EL (cell line): ENCODE data around the gene UBALD1.
"Not testable (repeated sequence)": the region's sequence is repeated elsewhere in the genome, so short reads cannot be mapped to it uniquely, and the experiment has no call there.

Source experiments
- DNase-seq: peaks from one replicate; pipeline ENCODE4 v3.0.0-alpha.2; 2016

The UBALD1 gene

DNA sequence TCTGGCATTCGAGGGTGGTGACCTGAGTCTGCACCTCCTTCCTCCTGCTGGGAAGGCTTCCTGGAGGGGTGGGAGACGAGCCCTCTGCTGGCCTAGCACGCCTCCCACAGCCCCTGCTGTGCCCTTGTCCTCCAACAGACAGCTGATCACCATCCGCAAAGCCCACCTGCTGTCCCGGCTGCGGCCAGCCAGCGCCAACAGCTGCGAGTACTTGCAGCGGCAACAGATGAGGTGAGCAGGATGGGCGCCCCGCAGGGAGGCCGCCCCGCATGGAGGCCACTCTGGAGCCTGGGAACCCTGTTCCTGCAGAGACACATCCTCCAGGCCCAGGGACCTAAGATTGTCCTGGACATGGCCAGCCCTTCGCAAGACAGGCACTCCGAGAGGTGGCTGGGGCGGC lies 21.6 kb downstream of the UBALD1 start:
- no peak for DNase-seq

- no peak for DNase-seq
Observed at GRCh38 chr16:4591706-4592470, 22.8 kb downstream of the UBALD1 start.

DNA sequence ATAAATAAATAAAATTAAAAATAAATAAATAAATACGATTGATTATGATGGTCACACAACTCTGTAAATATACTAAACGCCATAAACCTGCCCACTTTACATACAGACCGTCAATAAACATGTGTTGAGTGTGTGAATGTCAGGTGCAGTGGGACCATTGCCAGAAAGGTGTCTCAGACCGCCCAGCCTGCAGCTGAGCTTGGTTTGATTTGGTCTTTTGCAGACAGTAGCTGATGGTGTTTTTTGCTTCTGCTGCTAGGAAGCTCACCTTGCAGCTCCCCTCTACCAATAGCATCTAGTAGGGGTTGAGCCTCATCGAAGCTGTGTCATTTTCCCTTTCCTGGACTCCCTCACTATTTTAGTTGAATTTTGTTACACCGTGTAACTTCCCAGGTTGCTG lies 23.5 kb downstream of the UBALD1 start:
- DNase-seq = no peak

DNA sequence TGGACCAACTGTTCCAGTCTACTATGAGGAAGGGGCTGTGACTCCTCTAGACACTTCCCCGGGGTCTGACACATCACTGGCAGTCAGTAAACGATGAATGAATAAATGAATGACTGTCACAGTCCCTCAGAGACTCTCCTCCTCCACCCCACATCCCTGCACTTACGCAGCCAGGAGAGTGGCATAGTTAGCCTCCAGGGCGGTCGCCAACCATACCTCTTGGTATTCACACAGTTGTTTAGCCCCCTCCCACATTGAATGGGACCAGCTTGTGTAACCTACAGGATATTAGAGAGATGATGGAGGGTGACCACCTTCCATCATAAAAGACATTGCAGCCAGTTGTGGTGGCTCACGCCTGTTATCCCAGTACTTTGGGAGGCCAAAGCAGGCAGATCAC lies 25.7 kb downstream of the UBALD1 start:
- no peak for DNase-seq

DNA sequence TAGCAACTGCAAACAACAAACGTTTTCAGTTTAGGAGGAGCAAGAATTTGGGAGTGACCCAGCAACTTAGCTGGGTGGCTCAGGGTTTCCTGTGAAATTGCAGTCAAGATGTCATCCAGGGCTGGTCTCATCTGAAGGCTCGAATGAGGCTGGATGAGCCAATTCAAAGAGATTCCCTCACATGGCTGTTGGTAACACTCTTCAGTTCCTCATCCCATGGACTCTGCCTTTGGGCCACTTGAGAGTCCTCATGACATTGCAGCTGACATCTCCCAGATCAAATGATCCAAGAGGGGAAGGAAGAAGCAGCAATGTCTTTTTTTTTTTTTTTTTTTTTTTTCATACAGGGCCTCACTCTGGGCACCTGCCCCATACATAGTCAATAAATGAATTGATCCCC lies 26.3 kb downstream of the UBALD1 start:
- no peak for DNase-seq

GRCh38 chr16:4586291-4586690 lies 28.4 kb downstream of the UBALD1 start:
- DNase-seq = no peak

DNA sequence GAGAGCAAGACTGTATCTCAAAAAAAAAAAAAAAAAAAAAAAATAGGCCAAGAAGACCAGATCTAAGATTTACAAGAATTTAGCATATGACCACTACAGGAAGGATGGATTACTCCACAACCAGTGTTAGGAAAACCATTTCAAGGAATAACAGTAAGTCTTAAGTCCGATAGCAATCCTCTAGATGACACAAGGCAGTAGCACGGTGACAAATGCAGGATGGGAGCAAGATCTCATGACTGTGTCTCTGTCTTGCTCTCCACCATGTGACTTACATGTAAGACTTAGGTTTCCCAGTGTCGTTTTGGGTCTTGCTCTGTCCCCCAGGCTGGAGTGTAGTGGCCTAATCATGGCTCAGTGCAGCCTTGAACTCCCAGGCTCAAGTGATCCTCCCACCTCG lies 30.8 kb downstream of the UBALD1 start:
- DNase-seq = no peak

- DNase-seq = peak; percentile 10
Observed at GRCh38 chr16:4580250-4580649, 34.4 kb downstream of the UBALD1 start.

DNA sequence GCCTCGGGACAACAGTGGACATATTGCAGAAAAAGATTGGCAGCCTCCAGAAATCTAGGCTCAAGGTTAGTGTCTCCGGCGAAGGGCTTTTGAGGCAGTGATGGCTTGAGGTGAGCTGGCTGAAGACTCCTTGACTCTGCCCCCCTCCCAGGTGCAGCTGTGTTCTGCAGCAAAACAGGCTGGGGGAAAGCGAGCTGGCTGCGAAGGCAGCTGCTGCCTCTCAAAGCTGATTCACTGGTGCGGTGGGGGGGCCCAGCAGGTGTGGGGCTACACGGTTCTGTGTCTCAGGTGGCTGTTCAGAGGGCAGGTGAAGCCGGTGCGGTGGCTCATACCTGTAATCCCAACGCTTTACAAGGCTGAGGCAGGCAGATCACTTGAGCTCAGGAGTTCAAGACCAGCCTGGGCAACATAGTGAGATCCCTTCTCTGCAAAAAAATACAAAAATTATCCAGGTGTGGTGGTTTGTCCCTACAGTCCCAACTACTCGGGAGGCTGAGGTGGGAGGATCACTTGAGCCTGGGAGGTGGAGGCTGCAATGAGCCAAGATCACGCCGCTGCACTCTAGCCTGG lies 35.6 kb downstream of the UBALD1 start:
- no peak for DNase-seq

DNA sequence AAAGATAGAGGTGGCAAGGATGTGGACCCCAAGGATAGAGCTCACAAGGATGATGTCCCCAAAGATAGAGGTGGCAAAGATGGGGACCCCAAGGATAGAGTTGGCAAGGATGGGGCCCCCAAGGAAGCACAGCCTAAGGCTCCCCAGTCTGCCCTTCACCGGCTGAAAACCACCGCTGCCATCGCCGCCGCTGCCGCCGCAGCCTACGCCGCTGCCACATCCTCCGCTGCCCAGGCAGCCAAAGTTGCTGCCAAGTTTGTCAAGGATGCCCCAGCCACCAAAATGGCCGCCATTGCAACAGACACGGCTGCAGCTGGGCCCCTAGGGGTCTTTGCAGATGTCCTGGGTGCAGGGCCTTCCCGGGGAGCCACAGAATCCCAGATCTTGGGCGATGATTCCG lies 38.7 kb downstream of the UBALD1 start:
- no peak for DNase-seq

GRCh38 chr16:4574919-4575705 lies 39.6 kb downstream of the UBALD1 start:
- no peak for DNase-seq

DNA sequence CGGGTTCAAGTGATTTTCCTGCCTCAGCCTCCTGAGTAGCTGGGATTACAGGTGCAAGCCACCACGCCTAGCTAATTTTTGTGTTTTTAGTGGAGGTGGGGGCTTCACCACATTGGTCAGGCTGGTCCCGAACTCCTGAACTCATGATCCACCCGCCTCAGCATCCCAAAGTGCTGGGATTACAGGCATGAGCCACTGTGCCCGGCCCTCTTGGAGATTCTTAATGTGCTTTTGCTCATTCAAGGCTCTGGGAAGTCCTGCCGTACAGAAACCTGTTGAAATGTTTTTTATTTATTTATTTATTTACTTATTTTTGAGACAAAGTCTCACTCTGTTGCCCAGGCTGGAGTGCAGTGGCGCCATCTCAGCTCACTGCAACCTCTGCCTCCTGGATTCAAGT lies 40.8 kb downstream of the UBALD1 start:
- DNase-seq = not testable (repeated sequence)

- no peak for DNase-seq
Observed at GRCh38 chr16:4572715-4573114, 42.0 kb downstream of the UBALD1 start.

DNA sequence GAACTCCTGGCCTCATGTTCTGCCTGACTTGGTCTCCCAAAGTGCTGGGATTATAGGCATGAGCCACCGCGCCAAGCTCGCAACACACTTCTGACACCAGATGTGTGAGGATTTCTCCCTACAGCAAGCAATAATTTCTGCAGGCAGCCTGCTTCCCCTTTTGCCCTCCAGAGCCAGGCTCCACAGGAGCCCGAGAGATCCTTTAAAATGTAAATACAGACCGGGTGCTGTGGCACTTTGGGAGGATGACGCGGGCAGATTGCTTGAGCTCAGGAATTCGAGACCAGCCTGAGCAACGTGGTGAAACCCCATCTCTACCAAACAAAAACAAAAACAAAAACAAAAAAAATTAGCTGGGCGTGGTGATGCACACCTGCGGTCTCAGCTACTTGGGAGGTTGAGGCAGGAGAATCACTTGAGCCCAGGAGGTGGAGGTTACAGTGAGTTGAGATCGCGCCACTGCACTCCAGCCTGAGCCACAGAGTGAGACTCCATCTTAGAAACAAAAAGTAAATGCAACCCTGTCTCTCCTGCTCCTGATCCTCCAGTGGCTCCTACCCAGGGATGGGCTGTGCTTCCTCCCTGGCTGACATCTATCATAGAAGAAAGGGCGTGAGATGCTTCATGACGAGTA lies 43.9 kb downstream of the UBALD1 start:
- DNase-seq = no peak

GRCh38 chr16:4570086-4570485 lies 44.6 kb downstream of the UBALD1 start:
- DNase-seq = no peak

- DNase-seq = no peak
Observed at GRCh38 chr16:4566144-4566543, 48.5 kb downstream of the UBALD1 start.

GRCh38 chr16:4564661-4565267 lies 49.9 kb downstream of the UBALD1 start:
- no peak for DNase-seq

- DNase-seq = no peak
Observed at GRCh38 chr16:4561596-4561995, 53.1 kb downstream of the UBALD1 start.
